Neural progenitor cell (in vitro differentiated cells): ENCODE measurements around the gene ATP6V0E2.

ENCODE experiments used
- EZH2 ChIP-seq: fragments of 200-600 bp; sonication (generic); IDR thresholded peaks from 2 replicates; pipeline ENCODE4 v1.6.1; 2017; ENCODE audit warnings: antibody characterized with exemption, mild to moderate bottlenecking, moderate library complexity
- EZH2phosphoT487 ChIP-seq: fragments of 200-600 bp; sonication (generic); IDR thresholded peaks from 2 replicates; pipeline ENCODE4 v1.6.1; 2017; ENCODE audit warnings: antibody characterized with exemption
- TF ChIP-seq, protein P1 (sequence below): fragments of 200-600 bp; sonication (generic); IDR thresholded peaks from 2 replicates; pipeline ENCODE4 v1.5.1; 2017; ENCODE audit warnings: antibody characterized with exemption, mild to moderate bottlenecking

DNA sequence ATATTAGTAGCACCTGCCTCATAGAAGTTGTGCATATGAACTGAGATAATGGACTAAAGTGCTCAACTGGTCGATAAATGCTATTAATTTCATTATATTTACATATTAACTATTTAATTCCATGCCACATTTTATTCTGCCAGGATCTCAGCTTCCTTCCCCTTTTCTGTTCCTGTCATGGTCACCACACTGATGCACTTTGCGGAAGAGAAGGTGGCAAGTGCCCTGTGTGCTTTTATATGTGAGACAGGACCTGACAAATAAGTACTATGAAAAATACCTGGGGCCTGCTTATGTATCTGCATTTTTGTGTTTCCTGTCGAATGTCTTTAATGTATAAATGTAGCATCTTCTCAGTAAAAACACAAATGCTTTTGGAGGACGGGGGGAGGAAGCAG lies 12.2 kb downstream of the ATP6V0E2 start:
- no peak for TF ChIP-seq EZH2
- TF ChIP-seq, protein P1, sequence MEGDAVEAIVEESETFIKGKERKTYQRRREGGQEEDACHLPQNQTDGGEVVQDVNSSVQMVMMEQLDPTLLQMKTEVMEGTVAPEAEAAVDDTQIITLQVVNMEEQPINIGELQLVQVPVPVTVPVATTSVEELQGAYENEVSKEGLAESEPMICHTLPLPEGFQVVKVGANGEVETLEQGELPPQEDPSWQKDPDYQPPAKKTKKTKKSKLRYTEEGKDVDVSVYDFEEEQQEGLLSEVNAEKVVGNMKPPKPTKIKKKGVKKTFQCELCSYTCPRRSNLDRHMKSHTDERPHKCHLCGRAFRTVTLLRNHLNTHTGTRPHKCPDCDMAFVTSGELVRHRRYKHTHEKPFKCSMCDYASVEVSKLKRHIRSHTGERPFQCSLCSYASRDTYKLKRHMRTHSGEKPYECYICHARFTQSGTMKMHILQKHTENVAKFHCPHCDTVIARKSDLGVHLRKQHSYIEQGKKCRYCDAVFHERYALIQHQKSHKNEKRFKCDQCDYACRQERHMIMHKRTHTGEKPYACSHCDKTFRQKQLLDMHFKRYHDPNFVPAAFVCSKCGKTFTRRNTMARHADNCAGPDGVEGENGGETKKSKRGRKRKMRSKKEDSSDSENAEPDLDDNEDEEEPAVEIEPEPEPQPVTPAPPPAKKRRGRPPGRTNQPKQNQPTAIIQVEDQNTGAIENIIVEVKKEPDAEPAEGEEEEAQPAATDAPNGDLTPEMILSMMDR, result no peak
- TF ChIP-seq EZH2phosphoT487, result no peak
